ENCODE measurements around the gene NRG2.

NRG2 gene

GRCh38 chr5:140041099-140041491, 2.0 kb downstream of the NRG2 start:
- no peak for DNase-seq (ENCODE audit: low read depth in 2 of 2, low spot score in 1 of 2)

GRCh38 chr5:140040358-140040757, 2.7 kb downstream of the NRG2 start:
- DNase-seq (ENCODE audit: low read depth in 2 of 2, low spot score in 1 of 2): no peak

- no peak for DNase-seq (ENCODE audit: low read depth in 2 of 2, low spot score in 1 of 2)
Observed at GRCh38 chr5:140039561-140039960, 3.5 kb downstream of the NRG2 start.

- DNase-seq (ENCODE audit: low read depth in 2 of 2, low spot score in 1 of 2): no peak
Observed at GRCh38 chr5:140038373-140038957, 4.6 kb downstream of the NRG2 start.

GRCh38 chr5:140037012-140037411, 6.1 kb downstream of the NRG2 start:
- no peak for DNase-seq (ENCODE audit: low read depth in 2 of 2, low spot score in 1 of 2)

- DNase-seq (ENCODE audit: low read depth in 2 of 2, low spot score in 1 of 2): no peak
Observed at GRCh38 chr5:140035881-140036280, 7.2 kb downstream of the NRG2 start.

- no peak for DNase-seq (ENCODE audit: low read depth in 2 of 2, low spot score in 1 of 2)
Observed at GRCh38 chr5:140033037-140033760, 9.9 kb downstream of the NRG2 start.

- no peak for DNase-seq (ENCODE audit: low read depth in 2 of 2, low spot score in 1 of 2)
Observed at GRCh38 chr5:140032296-140032695, 10.8 kb downstream of the NRG2 start.

GRCh38 chr5:140027807-140028206, 15.3 kb downstream of the NRG2 start:
- no peak for DNase-seq (ENCODE audit: low read depth in 2 of 2, low spot score in 1 of 2)

GRCh38 chr5:140025736-140026135, 17.4 kb downstream of the NRG2 start:
- no peak for DNase-seq (ENCODE audit: low read depth in 2 of 2, low spot score in 1 of 2)

- DNase-seq (ENCODE audit: low read depth in 2 of 2, low spot score in 1 of 2): no peak
Observed at GRCh38 chr5:140024928-140025327, 18.2 kb downstream of the NRG2 start.

GRCh38 chr5:140023611-140024191, 19.4 kb downstream of the NRG2 start:
- no peak for DNase-seq (ENCODE audit: low read depth in 2 of 2, low spot score in 1 of 2)

- no peak for DNase-seq (ENCODE audit: low read depth in 2 of 2, low spot score in 1 of 2)
Observed at GRCh38 chr5:140020601-140021177, 22.4 kb downstream of the NRG2 start.

- DNase-seq (ENCODE audit: low read depth in 2 of 2, low spot score in 1 of 2): no peak
Observed at GRCh38 chr5:140018920-140019644, 24.0 kb downstream of the NRG2 start.

GRCh38 chr5:140018517-140018916, 24.6 kb downstream of the NRG2 start:
- no peak for DNase-seq (ENCODE audit: low read depth in 2 of 2, low spot score in 1 of 2)

- no peak for DNase-seq (ENCODE audit: low read depth in 2 of 2, low spot score in 1 of 2)
Observed at GRCh38 chr5:140018096-140018481, 25.0 kb downstream of the NRG2 start.

GRCh38 chr5:140017397-140018095, 25.6 kb downstream of the NRG2 start:
- DNase-seq (ENCODE audit: low read depth in 2 of 2, low spot score in 1 of 2): no peak

- no peak for DNase-seq (ENCODE audit: low read depth in 2 of 2, low spot score in 1 of 2)
Observed at GRCh38 chr5:140015706-140016105, 27.4 kb downstream of the NRG2 start.

GRCh38 chr5:140014751-140015150, 28.3 kb downstream of the NRG2 start:
- no peak for DNase-seq (ENCODE audit: low read depth in 2 of 2, low spot score in 1 of 2)

- no peak for DNase-seq (ENCODE audit: low read depth in 2 of 2, low spot score in 1 of 2)
Observed at GRCh38 chr5:140013536-140013935, 29.6 kb downstream of the NRG2 start.

- DNase-seq (ENCODE audit: low read depth in 2 of 2, low spot score in 1 of 2): no peak
Observed at GRCh38 chr5:140012443-140012842, 30.7 kb downstream of the NRG2 start.

All from stimulated activated CD8-positive, alpha-beta memory T cell treated with anti-CD3 and anti-CD28 coated beads, Interleukin-4, amount 100 ng/mL, for 1 hour (primary cell).